Activated CD8-positive, alpha-beta memory T cell treated with anti-CD3 and anti-CD28 coated beads, Interleukin-2, amount 50 U/mL, for 24 hours (primary cell): ENCODE data around the gene OSTN.
"Not testable (repeated sequence)": the region's sequence is repeated elsewhere in the genome, so short reads cannot be mapped to it uniquely, and the experiment has no call there.

Experiments used
- DNase-seq: peaks from one replicate; pipeline ENCODE4 v3.0.0-alpha.2; 2020; ENCODE audit errors: extremely low read depth

The OSTN gene

DNA sequence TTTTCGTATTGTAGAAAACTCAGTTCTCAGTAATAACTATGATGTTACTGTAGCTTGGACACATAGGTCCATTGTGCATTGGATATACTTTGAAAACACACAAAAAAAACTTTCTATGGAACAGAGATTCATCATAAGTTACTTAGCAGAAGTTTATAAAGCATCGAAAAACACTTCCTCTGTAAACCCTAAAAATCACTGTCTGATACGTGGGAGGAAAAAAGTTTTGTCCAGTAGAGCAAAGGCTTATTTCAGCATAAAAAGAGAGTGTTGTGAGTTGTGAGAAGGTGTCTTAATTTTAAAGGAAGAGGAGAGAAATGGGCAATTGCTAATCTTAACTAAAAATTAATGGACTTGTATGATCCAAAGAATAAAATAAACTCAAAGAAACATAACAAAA, 64.8 kb downstream of the OSTN start:
- DNase-seq = no peak

DNA sequence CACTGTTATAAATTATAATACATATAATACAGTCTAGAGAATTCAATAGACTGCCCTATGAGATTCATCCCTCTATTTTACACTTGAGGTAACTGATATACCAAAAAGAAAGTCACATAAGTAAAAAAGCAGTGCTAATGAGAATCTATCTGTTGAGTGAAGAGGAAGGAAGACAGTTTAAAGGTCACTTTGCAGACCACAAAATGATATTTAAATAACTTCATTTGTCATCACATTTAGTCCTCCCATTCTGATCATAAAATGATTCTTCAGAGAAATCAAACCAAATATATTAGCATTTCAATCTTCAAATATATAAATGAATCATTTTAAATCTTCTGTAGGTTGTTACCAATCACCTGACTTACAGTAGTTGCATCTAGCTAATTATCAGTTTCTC, 69.7 kb downstream of the OSTN start:
- no peak for DNase-seq

DNA sequence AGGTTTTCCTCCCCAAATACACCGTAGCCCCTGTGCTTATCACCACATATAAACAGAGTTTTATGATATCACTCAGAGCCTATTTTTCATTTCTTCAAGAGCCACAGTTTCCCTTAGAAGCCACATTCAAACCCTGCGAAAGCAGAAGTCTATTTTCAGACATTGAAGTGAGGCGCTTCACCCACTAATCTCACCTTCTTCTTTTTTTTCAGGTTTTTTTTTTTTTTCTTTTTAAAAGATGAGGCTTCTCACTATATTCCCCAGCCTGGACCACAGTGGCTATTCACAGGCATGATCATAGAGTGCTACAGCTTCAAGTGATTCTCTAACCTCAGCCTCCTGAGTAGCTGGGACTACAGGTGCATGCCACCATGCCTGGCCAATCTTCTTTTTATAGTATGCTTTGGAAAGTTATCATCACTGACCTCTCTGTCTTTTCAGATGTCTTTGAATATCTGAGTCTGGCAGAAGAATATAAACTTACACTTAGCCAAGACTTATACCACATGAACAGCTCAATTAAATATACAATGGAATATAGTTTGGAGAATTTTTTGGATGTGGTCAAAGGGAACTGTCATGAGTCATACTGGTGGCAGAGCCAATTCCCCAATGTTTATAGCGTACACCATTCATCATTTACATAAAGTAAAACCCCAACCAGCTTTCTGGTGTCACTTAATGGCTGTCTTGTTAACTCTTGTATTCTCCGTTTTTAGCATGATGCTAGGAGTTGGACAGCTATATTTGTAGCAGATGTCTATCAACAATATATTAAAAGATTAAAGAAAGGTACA, 70.4 kb downstream of the OSTN start:
- no peak for DNase-seq

DNA sequence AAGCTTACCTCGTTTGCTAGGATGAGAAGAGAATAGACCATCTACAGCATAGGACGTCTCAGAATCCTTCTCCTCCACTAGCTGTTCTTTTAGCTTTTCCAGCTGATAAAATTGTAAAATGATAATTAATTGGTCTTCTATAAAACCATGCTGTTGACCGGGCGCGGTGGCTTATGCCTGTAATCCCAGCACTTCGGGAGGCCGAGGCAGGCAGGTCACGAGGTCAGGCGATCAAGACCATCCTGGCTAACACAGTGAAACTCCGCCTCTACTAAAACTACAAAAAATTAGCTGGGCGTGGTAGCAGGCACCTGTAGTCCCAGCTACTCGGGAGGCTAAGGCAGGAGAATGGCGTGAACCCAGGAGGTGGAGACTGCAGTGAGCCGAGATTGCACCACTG, 76.2 kb downstream of the OSTN start:
- not testable (repeated sequence) for DNase-seq

DNA sequence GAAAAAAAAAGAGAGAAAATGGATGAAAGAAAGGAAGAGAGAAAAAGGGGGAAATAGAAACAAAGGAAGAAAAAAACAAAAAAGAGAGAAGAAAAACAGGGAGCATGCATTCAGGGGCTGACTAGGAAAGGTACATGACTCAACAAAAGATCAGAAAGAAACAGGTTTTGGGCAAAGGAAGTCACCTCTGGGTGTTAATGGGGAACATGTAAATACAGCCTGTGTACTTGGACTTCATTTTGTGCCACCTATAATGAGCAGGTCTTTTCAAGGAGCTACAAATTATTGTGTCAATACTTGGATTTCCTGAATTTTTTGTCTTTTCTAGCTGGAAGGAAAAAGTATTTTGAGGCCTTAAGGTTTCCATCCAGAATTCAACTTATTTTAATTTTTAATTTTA, 76.7 kb downstream of the OSTN start:
- DNase-seq = no peak

- no peak for DNase-seq
Observed at GRCh38 chr3:191280111-191280510, 81.1 kb downstream of the OSTN start.

DNA sequence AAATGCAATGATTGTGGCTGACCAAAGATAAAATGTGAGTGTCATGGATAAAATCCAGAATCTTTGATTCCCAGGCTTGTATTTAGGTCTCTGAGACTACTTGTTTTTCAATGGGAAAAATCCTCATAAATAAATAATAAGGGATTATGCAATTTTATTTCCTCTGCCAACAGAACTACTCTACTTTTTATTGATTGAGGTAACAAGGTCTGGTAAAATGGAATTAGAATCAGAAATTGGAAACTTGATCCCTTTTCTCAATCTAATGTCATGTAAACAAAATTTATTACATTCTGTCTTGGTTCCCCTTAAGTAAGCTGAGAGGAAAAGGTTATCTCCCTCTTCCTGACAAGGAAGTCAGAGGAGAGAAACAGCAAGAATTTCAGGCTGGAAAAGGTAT, 81.8 kb downstream of the OSTN start:
- DNase-seq = no peak

- DNase-seq = no peak
Observed at GRCh38 chr3:191282251-191283185, 83.5 kb downstream of the OSTN start.

DNA sequence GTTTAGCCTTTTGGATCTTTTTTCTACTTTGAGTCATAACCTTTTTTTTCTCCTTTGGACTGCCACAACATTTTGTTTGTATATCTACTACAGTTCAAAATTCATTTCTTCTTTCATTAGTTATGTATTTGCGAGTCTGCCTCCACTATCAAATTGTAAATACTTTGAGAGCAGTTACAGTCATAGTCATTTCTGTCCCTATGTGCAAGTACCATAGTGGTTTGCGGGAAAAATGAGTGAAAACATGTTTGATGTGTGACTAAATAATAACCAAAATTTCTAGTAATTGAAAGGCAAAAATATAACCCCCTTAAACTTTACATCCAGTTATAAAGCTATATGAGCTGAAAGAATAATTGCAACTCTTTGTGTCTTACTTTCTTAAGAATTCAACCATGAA, 84.4 kb downstream of the OSTN start:
- DNase-seq = no peak

GRCh38 chr3:191290311-191291025, 91.4 kb downstream of the OSTN start:
- no peak for DNase-seq

DNA sequence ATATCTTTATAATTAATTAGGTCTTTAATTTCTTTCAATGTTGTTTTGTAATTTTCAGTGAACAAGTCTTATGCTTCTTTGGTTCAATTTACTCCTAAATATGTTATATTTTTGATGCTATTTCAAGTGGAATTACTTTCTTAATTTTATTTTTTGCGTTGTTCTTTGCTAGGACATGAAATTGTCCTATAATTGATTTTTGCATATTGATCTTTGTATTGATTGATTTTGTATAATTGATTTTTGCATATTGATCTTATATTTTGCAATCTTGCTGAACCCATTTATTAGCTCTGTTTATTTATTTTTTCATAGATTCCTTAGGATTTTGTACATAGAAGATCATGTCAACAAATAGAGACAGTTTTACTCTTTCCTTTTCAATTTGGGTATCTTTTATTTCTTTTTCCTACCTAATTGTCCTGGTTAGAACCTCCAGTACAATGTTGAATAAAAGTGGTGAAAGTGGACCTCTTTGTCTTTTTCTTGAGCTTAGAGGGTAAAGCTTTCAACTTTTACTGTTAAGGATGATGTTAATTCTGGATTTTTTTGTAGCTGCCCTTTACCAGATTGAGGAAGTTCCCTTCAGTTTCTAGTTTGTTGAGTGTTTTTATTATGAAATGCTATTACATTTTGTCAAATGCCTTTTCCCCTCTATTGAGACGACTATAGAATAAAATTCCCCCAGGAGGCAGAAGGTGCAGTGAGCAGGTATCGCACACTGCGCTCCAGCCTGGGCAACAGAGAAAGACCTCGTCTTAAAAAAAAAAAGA, 93.4 kb downstream of the OSTN start:
- DNase-seq = no peak

- no peak for DNase-seq
Observed at GRCh38 chr3:191294291-191294690, 95.2 kb downstream of the OSTN start.

GRCh38 chr3:191296041-191296541, 97.0 kb downstream of the OSTN start:
- DNase-seq = no peak

GRCh38 chr3:191298846-191299245, 99.8 kb downstream of the OSTN start:
- no peak for DNase-seq

DNA sequence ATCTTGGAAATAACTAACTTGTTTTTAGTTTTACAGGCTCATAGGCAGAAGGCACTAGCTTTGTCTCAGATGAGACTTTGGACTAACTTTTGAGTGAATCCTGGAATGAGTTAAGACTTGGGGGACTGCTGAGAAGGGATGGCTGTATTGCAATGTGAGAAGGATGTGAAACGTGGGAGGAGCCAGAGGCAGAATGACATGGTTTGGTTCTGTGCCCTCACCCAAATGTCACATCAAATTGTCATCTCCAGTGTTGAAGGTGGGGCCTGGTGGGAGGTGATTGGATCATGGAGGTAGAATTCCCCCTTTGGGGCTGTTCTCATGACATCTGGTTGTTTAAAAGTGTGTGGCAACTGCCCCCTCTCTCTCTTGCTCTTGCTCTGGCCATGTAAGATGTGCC, 101.4 kb downstream of the OSTN start:
- no peak for DNase-seq

DNA sequence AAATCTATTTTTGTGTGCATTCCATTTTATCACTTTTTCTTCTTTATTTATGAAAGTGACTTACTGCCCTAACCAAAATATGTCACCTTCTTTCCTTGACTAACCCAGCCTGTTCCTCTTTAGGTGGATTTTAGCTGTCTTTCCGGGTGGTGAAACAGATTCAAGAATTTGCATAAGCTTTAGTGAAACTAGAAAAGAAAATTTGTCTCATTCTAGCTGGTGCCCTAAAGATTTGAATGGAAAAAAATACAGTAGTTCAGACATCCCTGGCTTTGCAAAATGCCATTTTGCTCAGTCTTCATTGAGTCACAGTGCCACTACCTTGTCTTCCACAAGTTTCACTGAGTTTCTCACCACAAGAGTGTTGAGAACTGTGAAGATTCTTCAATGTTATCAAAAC, 102.0 kb downstream of the OSTN start:
- no peak for DNase-seq

GRCh38 chr3:191301782-191302411, 102.9 kb downstream of the OSTN start:
- no peak for DNase-seq

- no peak for DNase-seq
Observed at GRCh38 chr3:191302451-191302850, 103.4 kb downstream of the OSTN start.

- no peak for DNase-seq
Observed at GRCh38 chr3:191303596-191303995, 104.6 kb downstream of the OSTN start.

DNA sequence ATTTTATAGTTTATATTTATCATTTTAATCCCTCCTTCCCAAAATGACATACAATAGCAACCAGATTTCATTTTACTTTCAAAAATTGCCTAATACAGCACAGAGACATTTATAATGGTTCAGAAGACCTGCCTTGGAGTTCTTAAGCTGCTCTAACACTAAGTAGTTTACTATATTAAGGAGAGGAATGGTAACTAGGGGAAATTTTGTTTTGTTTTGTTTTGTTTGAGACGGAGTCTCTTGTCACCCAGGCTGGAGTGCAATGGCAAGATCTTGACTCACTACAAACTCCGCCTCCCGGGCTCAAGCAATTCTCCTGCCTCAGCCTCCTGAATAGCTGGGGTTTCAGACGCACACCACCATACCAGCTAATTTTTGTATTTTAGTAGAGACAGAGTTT, 107.4 kb downstream of the OSTN start:
- DNase-seq = no peak

DNA sequence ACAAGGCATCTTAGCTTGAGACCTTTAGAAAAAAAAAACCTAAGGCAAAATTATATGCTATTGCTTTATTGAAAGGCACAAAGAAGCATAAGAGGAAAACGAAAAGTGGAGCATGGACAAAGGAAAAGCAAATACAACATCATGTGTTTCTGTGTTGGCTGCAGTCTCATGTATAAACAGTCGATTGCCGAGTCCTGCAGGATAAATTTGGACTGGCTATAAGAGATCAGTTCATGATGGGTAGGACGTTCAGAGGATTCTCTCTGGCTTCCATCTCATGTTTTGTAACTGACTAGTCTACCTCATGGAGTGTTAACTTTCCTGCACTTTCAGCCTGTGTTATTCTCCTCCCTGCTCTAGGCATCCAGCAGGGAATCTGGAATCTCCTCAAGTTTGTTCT, 108.3 kb downstream of the OSTN start:
- no peak for DNase-seq
